DND-41 (cell line): ENCODE measurements around the gene MMP17.

Experiments used
- CTCF ChIP-seq: IDR thresholded peaks from 2 replicates; pipeline ENCODE4 v1.5.1; 2012; ENCODE audit warnings: borderline replicate concordance, low read length, moderate library complexity, mild to moderate bottlenecking; ENCODE audit not compliant: poor library complexity, severe bottlenecking; ENCODE audit errors: extremely low read depth
- EZH2 ChIP-seq: IDR thresholded peaks from 3 replicates; pipeline ENCODE4 v1.6.1; 2012; ENCODE audit warnings: borderline replicate concordance, low read depth, mild to moderate bottlenecking, moderate library complexity, low read length, inconsistent platforms; ENCODE audit not compliant: severe bottlenecking

GRCh38 chr12:131855521-131856142 is 27.4 kb downstream of the MMP17 start:
- TF ChIP-seq CTCF = no peak
- no peak for TF ChIP-seq EZH2
